Renal cortical epithelial cell (primary cell): ENCODE measurements around the gene HPCAL1. TPM values are rescaled to one million over a fixed set of nuclear protein-coding genes. Genes with fewer than 3 reads are reported as not detected.

Experiments used
- DNase-seq: peaks from one replicate; pipeline ENCODE4 v3.0.0-alpha.2; 2011; ENCODE audit warnings: low read depth
- total RNA-seq: library from RNA; depleted of rRNA; stranded (reverse); fragments of >200 nt; gene quantifications from 2 replicates; pipeline ENCODE4 v1.2.3, GENCODE V29; 2014

Gene HPCAL1
- total RNA-seq, 1 donor from 2014 or later = 90.2 TPM

DNA sequence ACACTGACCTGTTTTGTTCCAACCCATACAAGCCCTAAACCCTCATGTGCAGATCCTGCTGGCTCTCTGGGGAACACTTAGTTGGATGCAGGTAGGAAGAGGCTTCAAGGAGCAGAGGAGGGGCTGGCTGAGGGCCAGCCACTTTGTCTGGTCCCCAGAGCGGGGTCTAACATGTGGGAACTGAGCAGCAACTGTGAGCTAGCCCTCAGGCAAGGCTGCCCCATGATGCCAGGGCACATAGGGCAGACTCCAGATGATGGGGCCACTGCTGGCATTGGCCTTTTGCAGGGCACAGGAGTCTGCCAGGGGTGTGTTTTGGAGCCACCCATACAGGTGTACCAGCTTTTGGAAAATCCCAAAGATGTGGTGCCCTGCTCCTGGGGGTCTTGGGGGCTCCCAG, 67.7 kb downstream of the HPCAL1 start:
- DNase-seq = no peak

GRCh38 chr2:10370895-10371294, 68.2 kb downstream of the HPCAL1 start:
- DNase-seq = no peak

GRCh38 chr2:10371441-10372196, 68.9 kb downstream of the HPCAL1 start:
- no peak for DNase-seq

- DNase-seq = no peak
Observed at GRCh38 chr2:10372203-10372861, 69.6 kb downstream of the HPCAL1 start.

GRCh38 chr2:10372862-10373240, 70.1 kb downstream of the HPCAL1 start:
- DNase-seq = no peak

- DNase-seq = no peak
Observed at GRCh38 chr2:10373931-10374330, 71.2 kb downstream of the HPCAL1 start.

DNA sequence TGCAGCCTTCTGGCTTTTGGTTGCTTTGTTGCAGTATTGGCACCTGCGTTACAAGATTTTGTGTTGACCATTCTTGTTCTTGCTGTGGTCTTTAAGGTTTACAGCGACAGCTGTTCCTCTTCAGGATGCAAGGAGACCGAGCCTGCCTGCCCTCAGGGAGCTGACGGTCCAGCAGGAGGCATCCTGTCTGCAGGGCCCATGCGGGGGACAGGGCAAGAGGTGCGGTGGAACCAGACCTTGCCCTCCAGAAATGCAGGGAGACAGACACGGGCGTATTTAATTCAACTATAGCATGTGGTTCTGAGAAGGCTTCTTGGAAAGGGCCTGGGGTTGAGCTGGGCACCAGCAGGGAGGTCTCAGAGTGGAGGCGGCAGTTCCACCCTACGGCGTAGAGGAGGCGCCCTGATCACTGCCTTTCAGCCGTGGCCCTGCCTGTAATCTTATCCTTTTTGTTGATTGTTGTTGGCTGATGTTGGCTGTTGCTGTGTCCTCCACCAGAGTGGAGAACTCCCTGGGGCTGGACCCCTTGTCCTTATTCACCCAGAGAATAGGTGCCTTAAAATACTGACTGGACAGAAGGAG, 71.7 kb downstream of the HPCAL1 start:
- no peak for DNase-seq

- no peak for DNase-seq
Observed at GRCh38 chr2:10375570-10376281, 73.0 kb downstream of the HPCAL1 start.

GRCh38 chr2:10377052-10377746, 74.5 kb downstream of the HPCAL1 start:
- no peak for DNase-seq

- DNase-seq = no peak
Observed at GRCh38 chr2:10377747-10378085, 75.0 kb downstream of the HPCAL1 start.

GRCh38 chr2:10378189-10378588, 75.5 kb downstream of the HPCAL1 start:
- no peak for DNase-seq

DNA sequence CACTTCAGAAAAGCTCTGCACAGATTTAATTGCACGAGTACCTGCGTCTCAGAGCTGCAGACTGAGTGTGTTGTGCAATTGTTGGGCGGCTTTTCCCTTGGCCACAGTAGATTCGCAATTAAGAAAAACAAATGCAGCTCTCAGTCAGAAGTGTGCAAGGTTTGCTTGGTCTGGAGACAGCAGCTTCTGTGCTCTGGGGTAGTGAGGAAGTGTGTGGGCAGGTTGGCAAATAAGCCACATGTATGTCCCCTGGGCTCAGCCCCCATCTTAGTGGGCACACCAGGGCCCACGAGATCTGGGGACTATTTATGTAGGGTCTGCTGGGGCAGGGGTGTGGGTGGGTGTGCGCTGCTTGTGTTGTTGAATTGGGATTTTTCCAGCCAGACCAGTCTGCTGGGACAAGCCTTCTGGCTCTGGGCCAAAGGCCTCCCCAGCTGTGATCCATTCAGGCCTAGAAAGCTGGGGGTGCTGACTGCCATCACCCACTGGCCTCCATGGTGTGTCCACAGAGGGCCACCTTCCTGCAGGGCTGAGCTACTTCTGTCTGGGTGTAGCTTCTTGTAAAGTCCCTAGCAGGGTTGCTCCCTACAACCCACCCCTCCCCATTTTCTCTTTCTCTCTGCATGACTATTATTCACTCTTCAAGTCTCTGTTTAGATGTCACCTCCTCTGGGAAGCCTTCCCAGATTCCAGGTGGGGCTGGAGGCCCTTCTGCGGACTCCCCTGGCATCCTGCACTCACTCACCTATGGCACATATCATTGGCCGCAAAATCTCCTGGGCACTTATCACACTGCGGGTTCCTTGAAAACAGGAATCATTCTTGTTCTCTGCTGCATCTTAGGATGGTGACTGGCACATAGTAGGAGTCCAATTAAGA, 77.6 kb downstream of the HPCAL1 start:
- DNase-seq = peak; percentile 76

- no peak for DNase-seq
Observed at GRCh38 chr2:10381997-10382353, 79.3 kb downstream of the HPCAL1 start.

DNA sequence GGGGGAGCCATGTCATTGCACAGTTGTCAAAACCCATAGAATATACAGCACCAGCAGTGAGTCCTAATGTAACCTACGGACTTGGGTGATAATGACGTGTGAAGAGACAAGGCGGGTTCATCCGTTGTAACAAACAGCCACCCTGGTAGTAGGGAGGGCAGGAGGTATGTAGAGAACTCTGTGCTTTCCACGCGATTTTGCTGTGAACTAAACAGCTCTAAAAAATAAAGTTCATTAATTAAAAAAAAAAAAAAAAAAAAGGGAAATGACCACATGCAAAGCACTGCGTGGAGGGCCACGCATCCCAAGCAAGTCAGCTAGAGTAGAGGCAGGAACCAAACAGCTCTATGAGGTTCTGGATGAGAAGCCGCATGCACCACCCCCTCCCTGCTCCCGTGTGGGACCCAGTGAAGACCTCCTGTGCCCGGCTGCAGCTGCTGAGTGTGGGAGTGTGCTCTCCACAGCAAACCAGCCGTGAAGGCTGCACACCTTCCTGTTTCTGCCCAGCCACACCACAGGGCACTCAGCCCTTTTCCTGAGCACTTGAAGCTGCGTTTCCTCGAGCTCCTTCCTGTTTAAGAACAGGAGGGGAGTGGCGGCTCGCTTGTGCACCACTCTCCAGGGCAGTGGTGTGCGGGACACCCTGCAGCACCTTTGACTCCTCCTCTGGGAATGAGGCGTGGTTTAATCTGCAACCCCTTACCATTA, 79.8 kb downstream of the HPCAL1 start:
- DNase-seq = peak; percentile 50

GRCh38 chr2:10383960-10384734, 81.4 kb downstream of the HPCAL1 start:
- DNase-seq = no peak

DNA sequence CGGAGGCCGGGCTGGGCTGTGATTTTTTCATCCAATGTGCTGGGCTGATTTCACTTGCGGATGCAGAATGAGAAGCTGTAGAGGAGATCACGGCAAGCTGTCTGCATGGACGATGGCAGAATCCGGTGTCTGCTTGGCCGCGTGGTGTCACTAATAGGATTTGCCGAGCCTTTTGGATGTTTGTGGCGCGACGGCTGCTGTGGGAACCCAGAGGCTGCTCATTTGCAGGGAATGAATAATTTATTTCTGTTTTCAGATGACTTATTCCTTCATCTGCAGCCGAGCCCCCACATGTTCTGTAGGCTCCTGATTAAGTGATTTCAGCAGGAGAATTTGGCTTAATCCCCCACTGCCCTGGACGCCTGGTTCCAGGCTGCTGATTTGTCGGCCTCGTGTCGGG, 82.8 kb downstream of the HPCAL1 start:
- peak; percentile 25 for DNase-seq

DNA sequence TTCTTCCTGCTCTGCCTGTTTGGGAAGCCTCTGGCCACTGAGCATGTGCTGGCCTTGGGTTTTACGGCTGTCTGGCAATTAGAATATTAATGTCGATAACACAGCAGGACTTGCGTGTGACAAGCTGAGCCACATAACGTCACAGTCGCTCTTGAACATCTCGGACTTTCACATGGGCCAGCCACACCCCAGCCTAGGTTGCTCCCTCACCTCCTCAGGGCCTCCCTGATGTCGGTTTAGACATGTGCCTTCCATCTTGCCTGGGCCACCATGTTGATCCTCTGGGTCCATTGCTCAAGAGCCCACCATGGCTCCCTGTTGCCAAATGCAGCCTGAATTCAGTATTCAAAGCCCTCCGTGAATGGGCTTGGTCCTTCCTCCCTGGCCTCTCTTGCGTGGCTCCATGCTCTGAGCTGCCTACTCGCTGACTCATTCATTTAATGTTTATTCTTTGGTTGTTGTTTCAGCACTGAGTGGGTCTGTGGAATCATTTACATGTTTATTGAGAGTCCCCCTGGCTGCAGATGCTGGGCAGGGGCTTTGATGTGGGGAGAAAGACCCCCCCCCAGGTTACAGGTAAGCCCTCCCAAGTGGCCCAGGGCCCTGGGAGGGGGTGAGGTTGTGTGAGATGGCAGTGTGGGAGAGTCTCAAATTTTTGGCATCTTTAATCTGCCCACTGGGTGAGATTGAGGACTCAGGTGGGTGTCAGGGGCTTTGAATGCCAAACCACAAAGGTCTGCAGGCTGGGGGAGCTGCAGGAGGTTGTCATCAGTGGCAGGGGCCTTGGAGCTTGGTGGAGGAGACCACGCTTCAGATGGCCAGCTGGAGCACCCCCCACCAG, 83.4 kb downstream of the HPCAL1 start:
- DNase-seq = peak; percentile 86

- no peak for DNase-seq
Observed at GRCh38 chr2:10387033-10387432, 84.3 kb downstream of the HPCAL1 start.
